Ecto neural progenitor cell (in vitro differentiated cells): ENCODE data around the gene UQCRQ.
"Not testable (repeated sequence)": the region's sequence is repeated elsewhere in the genome, so short reads cannot be mapped to it uniquely, and the experiment has no call there.

Source experiments
- DNase-seq: peaks from one replicate; pipeline ENCODE4 v3.0.0-alpha.2; 2018; ENCODE audit warnings: low spot score

Gene UQCRQ

DNA sequence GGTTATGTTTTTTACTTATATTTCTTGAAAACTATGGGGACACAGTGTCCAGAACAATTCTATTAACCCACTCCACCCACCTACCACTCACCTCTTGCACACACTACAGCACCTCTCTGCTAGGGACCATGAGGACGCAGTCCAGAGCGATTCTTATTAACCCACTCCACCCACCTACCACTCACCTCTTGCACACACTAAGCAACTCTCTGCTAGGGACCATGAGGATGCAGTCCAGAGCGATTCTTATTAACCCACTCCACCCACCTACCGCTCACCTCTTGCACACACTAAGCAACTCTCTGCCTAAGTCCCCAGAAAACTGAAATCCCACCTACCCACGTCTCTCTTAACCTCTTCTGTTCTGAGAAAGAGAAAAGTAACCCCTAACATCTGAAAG lies 33.8 kb upstream of the UQCRQ start:
- no peak for DNase-seq

- DNase-seq, result no peak
Measured at GRCh38 chr5:132834057-132834456, 32.4 kb upstream of the UQCRQ start.

GRCh38 chr5:132836852-132837251 lies 29.6 kb upstream of the UQCRQ start:
- no peak for DNase-seq

DNA sequence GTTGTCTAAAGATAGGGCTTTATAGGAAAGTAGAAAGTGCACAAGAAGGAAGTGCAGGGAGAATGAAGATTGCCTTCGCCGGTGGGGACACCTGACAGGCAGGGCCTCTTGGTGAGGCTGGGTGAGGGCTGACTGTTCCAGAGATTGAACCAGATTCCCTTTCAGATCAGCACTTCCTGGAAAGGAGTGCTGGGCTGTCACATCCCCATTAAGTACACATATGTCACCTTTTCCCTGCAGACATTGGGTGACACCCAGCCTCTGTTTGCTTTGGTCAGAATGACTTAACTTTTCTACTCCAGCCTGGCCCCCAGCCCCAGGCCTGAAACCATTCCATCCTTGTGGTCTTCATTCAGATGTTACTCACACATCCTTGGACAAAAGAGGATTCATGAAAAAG lies 28.6 kb upstream of the UQCRQ start:
- no peak for DNase-seq

GRCh38 chr5:132838516-132839282 lies 27.7 kb upstream of the UQCRQ start:
- DNase-seq, result no peak

DNA sequence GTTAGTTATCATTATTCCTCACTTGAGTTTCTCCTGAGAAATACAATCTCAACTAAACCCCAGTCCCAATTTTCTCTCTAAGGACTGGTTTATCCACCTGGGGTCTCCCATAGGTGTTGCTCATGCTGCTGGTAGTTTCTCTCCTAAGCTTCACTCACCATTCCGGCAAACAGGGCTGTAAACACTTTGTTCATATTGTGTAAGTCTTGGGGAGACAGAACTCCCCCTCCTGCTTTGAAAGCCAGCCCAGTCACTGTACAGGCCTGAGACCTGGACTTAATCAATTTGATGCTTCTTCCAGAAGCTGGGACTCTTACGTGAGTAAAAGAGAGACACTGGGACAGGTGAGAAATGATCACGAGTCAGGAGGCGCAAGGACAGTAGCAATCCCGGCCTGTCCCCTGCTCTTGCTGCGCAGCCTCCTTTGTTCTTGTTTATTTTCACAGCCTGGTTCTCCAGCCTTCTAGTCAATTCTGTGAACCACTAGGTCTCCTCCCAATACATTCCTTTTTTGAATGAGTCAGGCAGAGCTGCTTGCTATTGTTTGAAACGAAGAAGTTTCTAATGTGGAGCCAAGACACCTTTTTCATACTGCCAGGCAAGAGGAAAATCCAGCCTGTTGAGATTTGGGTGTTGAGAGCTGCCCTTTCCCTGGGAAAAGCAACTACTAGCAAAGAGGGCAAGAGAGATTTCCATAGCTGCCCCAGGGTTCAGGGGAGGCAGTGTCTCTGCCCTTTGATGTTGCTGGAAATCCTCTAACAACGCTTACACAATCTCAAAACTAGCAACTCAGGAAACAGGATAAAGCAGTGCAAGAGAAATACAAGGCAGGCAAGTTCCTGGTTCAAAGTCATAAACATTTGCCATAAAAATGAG lies 26.8 kb upstream of the UQCRQ start:
- no peak for DNase-seq

GRCh38 chr5:132840313-132840712 lies 26.1 kb upstream of the UQCRQ start:
- DNase-seq, result no peak

GRCh38 chr5:132840896-132841295 lies 25.5 kb upstream of the UQCRQ start:
- no peak for DNase-seq

- DNase-seq, result no peak
Measured at GRCh38 chr5:132841305-132841704, 25.1 kb upstream of the UQCRQ start.

DNA sequence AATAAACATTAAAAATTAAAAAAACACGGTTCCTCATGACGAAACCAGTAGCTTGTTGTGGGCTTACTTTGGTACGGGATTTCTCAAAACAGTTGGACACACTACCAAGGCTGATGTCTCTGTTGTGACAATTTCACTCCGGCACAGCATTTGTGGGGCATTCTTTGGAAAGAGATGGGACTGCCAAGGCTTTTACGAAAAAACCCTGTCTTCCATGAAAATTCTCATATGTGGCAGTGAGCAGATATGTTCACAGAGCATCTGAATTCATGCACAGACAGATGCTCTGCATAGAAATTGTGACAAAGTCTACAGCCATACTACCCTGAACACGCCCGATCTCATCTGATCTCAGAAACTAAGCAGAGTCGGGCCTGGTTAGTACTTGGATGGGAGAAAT lies 18.2 kb upstream of the UQCRQ start:
- DNase-seq, result no peak

GRCh38 chr5:132849347-132849746 lies 17.1 kb upstream of the UQCRQ start:
- no peak for DNase-seq

DNA sequence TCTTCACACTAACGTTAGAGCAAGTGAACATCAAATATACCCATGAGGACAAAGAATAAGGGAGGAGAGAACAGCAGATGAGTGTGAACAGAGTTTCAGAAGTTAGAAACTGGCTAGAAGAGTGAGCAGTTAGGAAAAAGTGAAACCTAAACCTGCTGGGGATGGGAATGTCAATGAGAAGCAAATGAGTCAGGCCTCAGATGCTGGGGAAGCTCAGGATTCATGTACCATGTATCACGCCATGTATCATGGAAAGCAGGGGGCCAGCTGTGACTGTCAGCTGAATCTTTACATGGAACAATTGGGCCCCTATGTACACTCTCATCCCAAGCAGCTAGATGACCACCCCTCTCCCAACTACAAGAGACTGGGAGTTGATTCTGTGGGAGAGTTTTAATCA lies 16.4 kb upstream of the UQCRQ start:
- no peak for DNase-seq

GRCh38 chr5:132853323-132853722 lies 13.1 kb upstream of the UQCRQ start:
- DNase-seq, result no peak

- no peak for DNase-seq
Measured at GRCh38 chr5:132853790-132854189, 12.7 kb upstream of the UQCRQ start.

DNA sequence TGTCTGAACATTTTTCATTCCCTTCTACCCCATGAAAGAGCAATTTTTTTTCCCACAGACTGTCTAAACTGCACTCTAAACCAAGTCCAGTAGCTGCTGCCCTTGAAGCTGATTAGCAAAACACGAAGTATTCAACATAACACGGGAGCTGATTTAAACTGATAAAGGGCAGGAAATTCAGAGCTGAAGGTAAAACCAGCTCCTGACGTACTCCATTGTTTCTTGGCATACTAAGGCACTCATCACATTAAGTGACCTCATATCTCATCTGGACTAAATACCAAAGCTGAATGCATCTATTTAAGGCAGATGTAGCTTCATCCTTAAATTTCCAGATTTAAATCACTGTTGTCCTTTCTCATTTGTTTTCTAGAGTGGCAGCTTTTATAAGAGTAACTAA lies 12.1 kb upstream of the UQCRQ start:
- no peak for DNase-seq

- DNase-seq, result not testable (repeated sequence)
Measured at GRCh38 chr5:132854992-132855391, 11.4 kb upstream of the UQCRQ start.

DNA sequence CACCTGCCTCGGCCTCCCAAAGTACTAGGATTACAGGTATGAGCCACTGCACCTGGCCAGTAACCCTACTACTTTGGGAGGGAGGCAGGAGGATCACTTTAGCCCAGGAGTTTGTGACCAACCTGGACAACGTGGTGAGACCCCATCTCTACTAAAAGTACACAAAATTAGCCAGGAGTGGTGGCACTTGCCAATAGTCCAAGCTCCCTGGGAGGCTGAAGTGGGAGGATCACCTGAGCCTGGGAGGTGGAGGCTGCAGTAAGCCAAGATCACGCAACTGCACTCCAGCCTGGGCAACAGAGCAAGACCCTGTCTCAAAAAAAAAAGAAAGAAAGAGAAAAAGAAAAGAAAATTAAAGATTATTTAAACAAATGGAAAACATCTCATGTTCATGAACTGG lies 10.4 kb upstream of the UQCRQ start:
- no peak for DNase-seq

DNA sequence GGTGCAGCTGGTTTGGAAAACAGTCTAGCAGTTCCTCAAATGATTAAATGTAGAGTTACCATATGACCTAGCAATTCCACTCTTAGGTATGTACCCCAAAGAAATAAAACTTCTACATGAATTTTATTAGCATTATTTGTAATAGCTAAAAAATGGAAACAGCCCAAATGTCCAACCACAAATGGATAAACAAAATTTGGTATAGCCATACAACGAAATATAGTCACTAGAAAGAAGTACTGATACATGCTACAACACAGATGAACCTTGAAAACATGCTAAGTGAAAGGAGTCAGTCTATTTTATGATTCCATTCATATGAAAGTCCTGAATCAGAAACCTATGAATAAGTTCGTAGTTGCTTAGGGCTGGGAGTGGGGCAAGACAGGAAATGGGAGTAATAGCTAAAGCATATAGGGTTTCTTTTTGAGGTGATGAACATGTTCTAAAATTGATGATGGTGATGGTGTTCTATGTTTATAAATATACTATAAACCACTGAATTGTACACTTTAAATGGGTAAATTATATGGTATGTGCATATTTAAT lies 6.5 kb upstream of the UQCRQ start:
- DNase-seq, result no peak

DNA sequence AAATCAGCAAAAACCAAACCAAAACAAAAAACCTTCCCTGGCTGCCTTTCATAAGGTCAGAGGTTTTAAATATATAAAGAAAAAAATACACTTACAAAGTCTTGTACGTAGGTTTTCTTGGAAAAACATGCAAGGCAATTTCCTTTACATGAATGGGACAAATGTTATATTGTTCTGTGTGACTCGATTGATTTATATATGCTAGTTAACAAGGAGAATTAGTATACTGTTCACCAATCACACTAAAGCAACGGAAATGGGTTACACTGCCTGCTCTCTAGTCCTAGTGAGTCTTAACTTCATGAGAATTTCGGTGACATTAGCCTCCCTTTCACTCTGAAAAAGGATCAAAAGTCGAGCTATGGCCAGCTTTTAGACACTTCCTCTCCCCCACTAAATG lies 5.7 kb upstream of the UQCRQ start:
- no peak for DNase-seq

DNA sequence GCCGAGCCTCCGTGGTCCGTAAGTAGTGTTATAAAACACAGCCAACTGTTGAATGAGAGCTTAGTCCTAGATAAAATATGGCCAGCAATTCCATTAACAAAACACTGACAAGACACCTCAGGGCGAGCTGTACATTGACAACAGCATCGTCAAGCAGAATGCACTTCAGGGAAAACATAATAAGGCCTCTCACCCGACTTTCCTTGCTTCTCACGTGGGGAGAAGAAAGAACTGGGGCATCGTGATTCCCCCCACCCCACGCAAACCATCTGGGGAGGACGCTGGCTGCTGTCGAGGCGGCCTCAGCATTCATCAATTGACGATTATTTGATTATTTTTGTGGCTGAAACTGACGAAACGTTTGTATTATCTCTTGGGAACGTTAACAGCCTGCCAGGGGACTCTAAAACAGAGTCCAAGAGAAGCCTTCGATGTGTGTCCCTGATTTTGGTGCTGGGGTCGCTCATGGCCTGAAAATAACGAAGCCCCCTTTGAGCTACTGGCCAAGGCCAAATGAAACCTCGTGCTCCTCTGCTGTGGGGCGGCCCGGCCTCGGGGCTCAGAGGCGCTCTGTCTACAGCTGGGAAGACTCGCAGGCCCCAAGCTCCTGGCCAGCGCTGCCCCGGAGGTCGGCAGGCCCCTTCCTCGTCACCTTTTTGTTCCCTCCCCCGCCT lies 637 bp upstream of the UQCRQ start:
- no peak for DNase-seq

GRCh38 chr5:132867046-132867451 lies 607 bp downstream of the UQCRQ start:
- no peak for DNase-seq

DNA sequence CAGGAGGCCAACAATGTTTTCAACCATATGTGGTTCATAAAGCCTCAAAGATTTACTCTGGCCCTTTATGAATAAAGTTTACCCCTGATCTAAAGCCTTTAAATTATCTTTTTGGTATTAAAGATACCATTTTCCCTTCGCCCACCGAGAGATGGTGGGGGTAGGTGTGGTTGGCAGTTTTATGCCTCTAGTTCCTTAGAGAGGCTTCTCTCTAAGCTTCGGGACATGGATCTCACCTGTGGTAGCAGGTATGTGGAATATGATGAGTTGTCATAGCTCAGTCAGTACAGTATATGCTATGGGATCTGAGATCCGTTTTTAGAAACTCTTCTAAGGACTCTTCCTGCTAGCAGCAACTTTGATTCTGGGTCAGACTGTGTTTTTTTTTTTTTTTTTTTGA lies 2.3 kb downstream of the UQCRQ start:
- no peak for DNase-seq

- DNase-seq, result no peak
Measured at GRCh38 chr5:132870801-132871200, 4.4 kb downstream of the UQCRQ start.
